Stimulated activated CD4-positive, alpha-beta T cell treated with anti-CD3 and anti-CD28 coated beads, Interleukin-4, amount 100 ng/mL, for 48 hours (primary cell): ENCODE results near the gene TRIM60.
"Not testable (repeated sequence)": the region's sequence is repeated elsewhere in the genome, so short reads cannot be mapped to it uniquely, and the experiment has no call there.

Experiments
- DNase-seq, 2 donors: peaks; one replicate each; pipeline ENCODE4 v3.0.0-alpha.2; 2020; ENCODE audit warnings: low read depth in 2 of 2

TRIM60 gene

DNA sequence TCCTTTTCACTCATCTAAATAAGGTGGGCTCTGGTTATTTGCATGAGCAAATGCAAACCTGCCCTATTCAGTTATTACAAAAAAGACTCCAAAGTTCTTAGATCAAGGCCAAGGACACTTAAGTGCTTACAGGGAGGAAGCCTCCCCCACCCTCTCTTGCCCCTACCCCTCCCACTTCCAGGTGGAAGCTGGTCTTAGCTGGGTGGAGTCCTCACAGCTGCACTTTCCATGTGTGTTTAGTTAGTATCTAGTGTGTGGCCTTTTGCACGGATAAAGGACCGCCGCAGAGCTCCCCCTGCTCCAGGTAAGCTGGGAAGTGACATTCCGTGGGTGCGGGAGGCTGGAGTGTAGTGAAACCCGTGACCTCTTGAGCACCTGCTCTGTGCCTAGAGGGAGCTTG, 21.8 kb downstream of the TRIM60 start, which contains the start of gene TRIM75:
TSS of gene TRIM75 (plus strand) at position 222 of the 400 bp plus-strand sequence. CDS start 5,282 bp downstream, outside the sequence.
- no peak for DNase-seq

GRCh38 chr4:165055601-165056000, 23.8 kb downstream of the TRIM60 start:
- DNase-seq, result no peak

GRCh38 chr4:165058666-165059065, 26.9 kb downstream of the TRIM60 start:
- DNase-seq, result no peak

DNA sequence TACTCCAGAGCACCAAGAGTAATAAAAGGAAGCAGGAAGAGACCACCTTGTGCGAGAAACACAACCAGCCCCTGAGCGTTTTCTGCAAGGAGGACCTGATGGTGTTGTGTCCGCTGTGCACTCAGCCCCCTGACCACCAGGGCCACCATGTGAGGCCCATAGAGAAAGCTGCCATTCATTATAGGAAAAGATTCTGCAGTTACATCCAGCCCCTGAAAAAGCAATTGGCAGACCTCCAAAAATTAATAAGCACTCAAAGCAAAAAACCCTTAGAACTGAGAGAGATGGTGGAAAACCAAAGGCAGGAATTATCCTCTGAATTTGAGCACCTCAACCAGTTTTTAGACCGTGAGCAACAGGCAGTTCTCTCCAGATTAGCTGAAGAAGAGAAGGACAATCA, 27.6 kb downstream of the TRIM60 start:
- no peak for DNase-seq

GRCh38 chr4:165060938-165061337, 29.1 kb downstream of the TRIM60 start:
- DNase-seq, result no peak

- DNase-seq, result no peak
Observed at GRCh38 chr4:165070560-165070959, 38.8 kb downstream of the TRIM60 start.

DNA sequence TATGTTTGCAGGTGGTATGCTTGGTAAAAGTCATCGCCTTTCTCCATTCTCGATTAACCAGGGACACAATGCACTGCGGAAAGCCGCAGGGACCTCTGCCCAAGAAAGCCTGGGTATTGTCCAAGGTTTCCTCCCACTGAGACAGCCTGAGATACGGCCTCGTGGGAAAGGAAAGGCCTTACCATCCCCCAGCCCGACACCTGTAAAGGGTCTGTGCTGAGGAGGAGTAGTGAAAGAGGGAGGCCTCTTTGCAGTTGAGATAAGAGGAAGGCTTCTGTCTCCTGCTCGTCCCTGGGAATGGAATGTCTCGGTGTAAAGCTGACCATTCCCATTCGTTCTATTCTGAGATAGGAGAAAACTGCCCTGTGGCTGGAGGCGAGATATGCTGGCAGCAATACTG, 41.5 kb downstream of the TRIM60 start:
- DNase-seq, result not testable (repeated sequence)

DNA sequence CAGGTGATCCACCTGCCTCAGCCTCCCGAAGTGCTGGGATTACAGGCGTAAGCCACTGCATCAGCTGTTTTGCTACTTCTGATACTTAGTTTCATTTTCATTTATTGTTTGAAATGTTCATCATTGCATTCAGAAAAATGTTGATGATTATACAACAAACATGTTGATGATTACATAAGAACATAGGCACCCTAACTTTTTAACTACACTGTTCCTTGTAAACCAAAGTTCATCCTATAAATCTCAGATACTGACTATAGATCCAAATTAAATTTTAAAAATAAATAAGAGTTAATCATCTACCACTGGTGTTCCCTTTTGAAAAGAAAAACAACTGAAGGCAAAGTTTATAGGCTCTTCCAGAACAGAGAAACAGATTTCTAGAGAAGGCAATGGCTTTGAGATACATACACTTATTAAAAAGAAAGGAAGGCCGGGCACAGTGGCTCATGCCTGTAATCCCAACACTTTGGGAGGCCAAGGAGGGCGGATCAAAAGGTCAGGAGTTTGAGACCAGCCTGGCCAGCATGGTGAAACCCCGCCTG, 45.3 kb downstream of the TRIM60 start:
- no peak for DNase-seq

GRCh38 chr4:165079476-165079875, 47.7 kb downstream of the TRIM60 start:
- no peak for DNase-seq

- not testable (repeated sequence) for DNase-seq
Observed at GRCh38 chr4:165084787-165085186, 53.0 kb downstream of the TRIM60 start.

GRCh38 chr4:165085946-165086345, 54.1 kb downstream of the TRIM60 start:
- DNase-seq, result no peak

GRCh38 chr4:165088366-165088765, 56.6 kb downstream of the TRIM60 start:
- no peak for DNase-seq
